ENCODE measurements around the gene UGT2B17. TPM values are rescaled to one million over a fixed set of nuclear protein-coding genes. Genes with fewer than 3 reads are reported as not detected.
"Not testable (repeated sequence)": the region's sequence is repeated elsewhere in the genome, so short reads cannot be mapped to it uniquely, and the experiment has no call there.

The UGT2B17 gene
- total RNA-seq, result not detected
- long read RNA-seq, result 0 reads

GRCh38 chr4:68576272-68577125 is at the start of gene UGT2B17:
Gene UGT2B17 (minus strand): TSS chr4:68576322. CDS start chr4:68568484, 7,838 bp downstream.
- intact Hi-C loops (cut with DNase I), result no loop called here
- no peak for DNase-seq (ENCODE audit: low spot score)

GRCh38 chr4:68622731-68623130 is 46.6 kb upstream of the UGT2B17 start:
- intact Hi-C loops (cut with DNase I); DNase-seq (ENCODE audit: low spot score): not testable (repeated sequence)

- intact Hi-C loops (cut with DNase I), result no loop called here
- DNase-seq (ENCODE audit: low spot score), result no peak
Observed at GRCh38 chr4:68617003-68617698, 41.0 kb upstream of the UGT2B17 start.

- DNase-seq (ENCODE audit: low spot score), result no peak
- intact Hi-C loops (cut with DNase I), result no loop called here
Observed at GRCh38 chr4:68615699-68616422, 39.7 kb upstream of the UGT2B17 start.

DNA sequence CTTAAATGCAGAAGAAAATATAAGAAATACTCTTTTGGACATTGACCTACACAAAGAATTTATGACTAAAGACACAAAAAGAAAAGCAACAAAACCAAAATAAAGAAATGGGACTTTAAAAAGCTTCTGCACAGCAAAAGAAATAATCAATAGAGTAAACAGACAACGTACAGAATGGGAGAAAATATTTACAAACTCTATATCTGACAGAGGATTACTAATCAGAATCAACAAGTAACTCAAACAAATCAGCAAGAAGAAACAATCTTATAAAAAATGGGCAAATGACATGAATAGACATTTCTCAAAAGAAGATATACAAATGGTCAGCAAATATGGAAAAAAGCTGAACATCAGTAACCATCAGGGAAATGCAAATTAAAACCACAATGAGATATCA is 37.6 kb upstream of the UGT2B17 start:
- DNase-seq (ENCODE audit: low spot score), result no peak
- intact Hi-C loops (cut with DNase I), result no loop called here

- no peak for DNase-seq (ENCODE audit: low spot score)
- intact Hi-C loops (cut with DNase I), result no loop called here
Observed at GRCh38 chr4:68606240-68606639, 30.1 kb upstream of the UGT2B17 start.

- intact Hi-C loops (cut with DNase I), result no loop called here
- DNase-seq (ENCODE audit: low spot score), result no peak
Observed at GRCh38 chr4:68599150-68599549, 23.0 kb upstream of the UGT2B17 start.

- no peak for DNase-seq (ENCODE audit: low spot score)
- intact Hi-C loops (cut with DNase I), result no loop called here
Observed at GRCh38 chr4:68597482-68597881, 21.4 kb upstream of the UGT2B17 start.

DNA sequence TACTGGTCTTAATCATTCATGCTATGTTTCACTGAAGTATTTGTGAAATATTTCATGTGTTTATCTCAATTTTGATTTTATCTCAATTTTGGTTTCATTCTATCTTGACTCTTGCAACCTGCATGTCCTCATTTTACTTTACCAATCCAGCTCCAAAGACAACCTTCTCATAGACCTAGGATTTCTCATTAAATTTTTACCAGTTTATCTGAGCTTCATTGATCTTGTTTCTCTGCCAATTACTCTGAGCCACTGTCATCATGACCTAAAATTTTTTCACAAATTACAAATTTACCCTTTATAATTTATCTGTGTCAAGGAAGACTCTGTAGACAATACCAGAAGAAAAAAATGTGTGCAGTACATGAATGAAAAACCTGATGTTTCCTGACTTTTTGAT is 18.6 kb upstream of the UGT2B17 start:
- no peak for DNase-seq (ENCODE audit: low spot score)
- intact Hi-C loops (cut with DNase I), result no loop called here

DNA sequence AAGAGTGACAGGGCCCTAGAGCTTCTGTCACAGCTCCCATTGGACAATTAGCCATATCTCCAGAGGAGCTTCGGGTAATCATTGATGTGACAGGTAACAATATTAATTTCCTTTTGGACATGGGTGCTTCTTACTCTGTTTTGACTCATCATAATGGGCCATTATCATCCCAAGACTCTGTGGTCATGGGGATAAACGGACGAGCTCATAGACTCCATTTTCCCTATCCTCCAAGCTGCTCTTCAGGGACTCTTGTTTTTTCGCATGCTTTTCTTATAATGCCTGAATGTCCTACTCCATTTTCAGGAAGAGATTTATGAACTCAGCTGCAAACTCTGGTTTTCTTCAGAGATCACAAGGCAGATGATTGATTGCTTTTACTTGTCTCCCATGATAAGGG is 17.0 kb upstream of the UGT2B17 start:
- intact Hi-C loops (cut with DNase I), result no loop called here

DNA sequence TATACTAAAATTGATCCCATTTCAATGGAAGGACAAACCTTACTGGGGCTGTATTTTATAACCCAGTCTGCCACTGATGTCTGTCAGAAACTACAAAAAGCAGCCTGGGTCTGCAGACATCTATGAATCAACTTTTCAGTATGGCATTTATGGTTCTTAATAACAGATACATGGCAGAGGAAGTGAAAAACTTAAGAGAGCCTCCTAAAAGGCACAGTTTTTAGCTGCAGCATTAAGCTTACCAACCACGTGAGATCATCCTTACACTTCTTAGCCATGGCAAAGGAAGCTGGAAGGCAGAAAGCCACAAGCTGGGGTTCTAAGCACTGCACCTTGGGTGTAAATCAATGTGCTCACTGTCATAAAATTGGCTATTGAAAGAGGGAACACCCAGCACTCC is 16.6 kb upstream of the UGT2B17 start:
- no peak for DNase-seq (ENCODE audit: low spot score)
- intact Hi-C loops (cut with DNase I), result no loop called here

More for the DNA sequence above, 17.0 kb upstream of the UGT2B17 start:
- DNase-seq (ENCODE audit: low spot score), result no peak

GRCh38 chr4:68591204-68591603 is 15.1 kb upstream of the UGT2B17 start:
- intact Hi-C loops (cut with DNase I), result no loop called here

GRCh38 chr4:68589790-68590189 is 13.7 kb upstream of the UGT2B17 start:
- no peak for DNase-seq (ENCODE audit: low spot score)
- intact Hi-C loops (cut with DNase I), result no loop called here

More at GRCh38 chr4:68591204-68591603, 15.1 kb upstream of the UGT2B17 start:
- DNase-seq (ENCODE audit: low spot score), result no peak

GRCh38 chr4:68582339-68582717 is 6.2 kb upstream of the UGT2B17 start:
- no peak for DNase-seq (ENCODE audit: low spot score)
- intact Hi-C loops (cut with DNase I), result no loop called here

DNA sequence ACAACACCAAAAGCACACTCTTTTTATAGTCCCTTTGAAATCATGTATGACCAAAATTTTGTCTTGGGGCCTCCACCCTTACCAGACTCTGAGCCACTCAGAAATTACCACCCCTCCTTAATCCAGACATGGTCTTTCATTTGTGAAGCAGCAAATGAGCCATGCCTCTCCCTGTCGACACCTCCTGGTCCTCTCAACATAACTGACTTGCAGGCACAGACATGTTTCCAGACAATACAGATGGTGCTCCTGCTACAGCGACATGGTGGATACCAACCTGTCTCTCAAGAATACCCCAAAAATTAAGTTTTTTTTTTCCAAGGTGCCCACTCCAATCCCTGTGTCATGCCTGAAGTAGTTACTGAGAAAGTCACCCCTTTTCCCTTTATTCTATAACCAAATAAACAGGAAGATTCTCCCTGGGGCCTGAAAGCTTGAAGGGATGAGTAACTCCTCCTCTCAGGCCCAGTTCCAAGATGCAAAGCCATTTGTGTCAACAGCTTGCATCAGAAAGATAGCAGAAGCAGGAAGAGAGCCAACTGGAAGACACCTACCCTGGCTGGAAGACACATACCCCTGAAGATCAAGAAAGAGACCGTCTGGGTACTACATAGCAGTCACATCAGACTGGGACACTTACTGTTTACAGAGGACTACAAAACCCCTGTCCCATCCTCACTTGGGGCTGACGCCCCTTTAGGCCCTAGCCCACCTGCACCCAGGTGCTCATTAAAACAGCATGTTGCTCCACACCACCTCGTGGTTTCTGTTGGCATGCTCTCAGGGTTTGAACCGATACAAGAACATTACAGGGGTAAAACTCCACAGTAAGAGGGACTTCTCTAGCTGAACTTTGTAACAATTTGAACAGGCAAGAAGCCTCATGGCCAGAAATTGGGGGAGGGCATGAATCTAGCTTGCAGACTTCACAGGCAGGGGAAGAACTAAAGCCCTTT is 5.5 kb upstream of the UGT2B17 start:
- DNase-seq (ENCODE audit: low spot score), result no peak
- intact Hi-C loops (cut with DNase I), result no loop called here

DNA sequence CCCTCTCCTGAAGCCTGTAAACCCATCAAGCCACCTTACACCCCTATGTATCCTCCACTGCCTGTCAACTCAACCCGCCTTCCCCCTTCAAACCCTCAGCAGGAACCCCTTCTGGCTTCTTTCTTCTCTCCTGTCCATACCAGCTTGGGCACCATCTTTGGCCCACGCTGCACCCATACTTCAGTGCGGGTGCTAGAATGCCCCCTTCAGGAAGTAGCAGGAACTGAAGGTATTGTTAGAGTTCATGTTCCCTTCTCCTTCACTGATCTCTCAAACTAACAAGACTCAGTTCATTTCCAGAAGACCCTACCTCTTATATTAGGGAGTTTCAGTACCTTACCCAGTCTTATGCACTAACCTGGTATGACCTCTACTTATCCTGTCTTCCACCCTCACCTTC is 1.5 kb upstream of the UGT2B17 start:
- intact Hi-C loops (cut with DNase I), result no loop called here
- no peak for DNase-seq (ENCODE audit: low spot score)

GRCh38 chr4:68575636-68576035 is 486 bp downstream of the UGT2B17 start:
- DNase-seq (ENCODE audit: low spot score); intact Hi-C loops (cut with DNase I): not testable (repeated sequence)

GRCh38 chr4:68575081-68575480 is 1.0 kb downstream of the UGT2B17 start:
- no peak for DNase-seq (ENCODE audit: low spot score)
- intact Hi-C loops (cut with DNase I), result no loop called here

GRCh38 chr4:68572653-68573170 is 3.4 kb downstream of the UGT2B17 start:
- intact Hi-C loops (cut with DNase I), result no loop called here
- DNase-seq (ENCODE audit: low spot score), result no peak
